PC-9 (cell line): ENCODE results near the gene GIMAP8.

Source experiments
- CTCF ChIP-seq: fragments of 200-600 bp; sonication (generic); conservative IDR thresholded peaks from 2 replicates; pipeline ENCODE4 v1.6.1; 2017; ENCODE audit warnings: mixed run types, antibody characterized with exemption, mild to moderate bottlenecking, moderate library complexity
- EZH2 ChIP-seq: fragments of 200-600 bp; sonication (generic); IDR thresholded peaks from 2 replicates; pipeline ENCODE4 v1.8.0; 2017; ENCODE audit warnings: antibody characterized with exemption, low read depth

- TF ChIP-seq CTCF, result no peak
- TF ChIP-seq EZH2, result no peak
Measured at GRCh38 chr7:150432915-150433892, 17.2 kb upstream of the GIMAP8 start.
